ENCODE results near the gene OTULIN.

Gene OTULIN

DNA sequence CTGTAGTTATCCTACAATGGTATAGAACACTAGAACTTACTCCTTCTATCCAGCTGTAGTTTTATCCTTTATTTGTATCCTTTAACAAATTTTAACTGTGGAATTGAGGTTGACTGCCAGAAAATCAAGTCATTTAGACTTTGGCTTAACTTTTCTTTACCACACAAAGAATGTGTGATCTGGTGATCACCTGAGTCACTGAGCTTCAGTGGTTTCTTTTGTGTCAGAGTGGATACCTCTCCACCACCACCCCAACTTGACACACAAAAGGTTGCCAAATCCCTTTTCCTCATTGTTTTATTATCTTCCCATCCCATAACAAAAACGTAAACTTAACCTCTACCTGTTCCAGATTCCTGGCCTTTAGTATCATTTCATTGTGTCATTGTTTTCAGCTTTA lies 5.5 kb downstream of the OTULIN start:
- peaks cover 19% of the 10 kb centered on the region for H3K36me3 ChIP-seq
- TF ChIP-seq, protein P1, sequence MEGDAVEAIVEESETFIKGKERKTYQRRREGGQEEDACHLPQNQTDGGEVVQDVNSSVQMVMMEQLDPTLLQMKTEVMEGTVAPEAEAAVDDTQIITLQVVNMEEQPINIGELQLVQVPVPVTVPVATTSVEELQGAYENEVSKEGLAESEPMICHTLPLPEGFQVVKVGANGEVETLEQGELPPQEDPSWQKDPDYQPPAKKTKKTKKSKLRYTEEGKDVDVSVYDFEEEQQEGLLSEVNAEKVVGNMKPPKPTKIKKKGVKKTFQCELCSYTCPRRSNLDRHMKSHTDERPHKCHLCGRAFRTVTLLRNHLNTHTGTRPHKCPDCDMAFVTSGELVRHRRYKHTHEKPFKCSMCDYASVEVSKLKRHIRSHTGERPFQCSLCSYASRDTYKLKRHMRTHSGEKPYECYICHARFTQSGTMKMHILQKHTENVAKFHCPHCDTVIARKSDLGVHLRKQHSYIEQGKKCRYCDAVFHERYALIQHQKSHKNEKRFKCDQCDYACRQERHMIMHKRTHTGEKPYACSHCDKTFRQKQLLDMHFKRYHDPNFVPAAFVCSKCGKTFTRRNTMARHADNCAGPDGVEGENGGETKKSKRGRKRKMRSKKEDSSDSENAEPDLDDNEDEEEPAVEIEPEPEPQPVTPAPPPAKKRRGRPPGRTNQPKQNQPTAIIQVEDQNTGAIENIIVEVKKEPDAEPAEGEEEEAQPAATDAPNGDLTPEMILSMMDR (IDR thresholded peaks at IDR 0.05; ENCODE audit: low read depth, low read length): no peak

DNA sequence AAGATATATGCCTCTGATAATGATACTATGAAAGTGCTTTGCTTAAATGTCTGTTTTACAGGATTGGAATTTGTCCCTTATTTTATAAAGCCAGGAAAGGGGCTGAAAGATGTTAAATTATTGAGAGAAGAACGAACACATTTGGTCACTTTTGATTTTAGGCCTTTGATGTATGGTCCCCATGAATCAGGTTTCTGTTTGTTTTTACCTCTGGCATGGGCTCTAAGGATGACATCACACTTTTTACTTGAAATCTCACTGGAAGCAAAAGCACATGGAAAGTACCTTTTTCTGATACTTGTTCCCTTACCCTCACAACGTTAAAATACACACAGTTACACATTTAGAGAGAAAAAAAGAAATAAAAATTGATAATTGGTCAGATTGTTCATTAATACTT lies 6.9 kb downstream of the OTULIN start:
- TF ChIP-seq, protein P1 (IDR thresholded peaks at IDR 0.05; ENCODE audit: low read depth, low read length): no peak
- H3K4me3 ChIP-seq (ENCODE audit: low read depth, low read length): no peak overlapping the region
- no peak overlapping the region for H3K27ac ChIP-seq

More for the DNA sequence above, 5.5 kb downstream of the OTULIN start:
- Histone ChIP-seq H3K9me3 (ENCODE audit: severe bottlenecking) (no peaks in the 10 kb centered on the region), H3K27ac (no peak overlapping the region), H3K27me3 (ENCODE audit: insufficient read depth, low read depth, severe bottlenecking) (no peaks in the 10 kb centered on the region), H3K4me3 (ENCODE audit: low read depth, low read length) (no peak overlapping the region)
- DNase-seq: no peak

DNA sequence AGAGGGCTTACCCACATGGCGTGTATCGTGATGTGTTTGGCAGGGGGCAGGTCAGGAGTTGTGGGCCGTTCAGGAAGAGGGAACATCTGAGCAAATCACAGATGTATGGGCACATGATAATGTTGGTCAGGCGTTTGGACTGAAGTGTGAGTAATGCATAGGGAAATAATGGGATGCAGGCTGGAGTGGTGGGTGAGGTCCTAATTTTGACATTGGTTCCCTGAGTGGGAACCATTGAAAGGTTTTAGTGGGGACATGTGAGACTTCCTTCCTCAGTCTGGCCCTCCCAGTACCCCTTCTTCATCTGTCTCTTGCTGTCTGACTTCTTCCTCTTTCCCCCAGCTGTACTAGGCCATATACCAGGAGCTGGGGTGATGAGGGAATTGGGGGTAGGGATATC lies 7.6 kb downstream of the OTULIN start:
- H3K27me3 ChIP-seq (ENCODE audit: insufficient read depth, low read depth, severe bottlenecking): no peaks in the 10 kb centered on the region
- TF ChIP-seq, protein P1 (IDR thresholded peaks at IDR 0.05; ENCODE audit: low read depth, low read length): no peak
- H3K36me3 ChIP-seq: peaks cover 12% of the 10 kb centered on the region
- no peak for DNase-seq
- H3K9me3 ChIP-seq (ENCODE audit: severe bottlenecking): no peaks in the 10 kb centered on the region
- no peak overlapping the region for H3K4me3 ChIP-seq (ENCODE audit: low read depth, low read length)
- no peak overlapping the region for H3K27ac ChIP-seq

More for the DNA sequence above, 6.9 kb downstream of the OTULIN start:
- Histone ChIP-seq H3K36me3 (peaks cover 18% of the 10 kb centered on the region), H3K9me3 (ENCODE audit: severe bottlenecking) (no peaks in the 10 kb centered on the region), H3K27me3 (ENCODE audit: insufficient read depth, low read depth, severe bottlenecking) (no peaks in the 10 kb centered on the region)
- no peak for DNase-seq

DNA sequence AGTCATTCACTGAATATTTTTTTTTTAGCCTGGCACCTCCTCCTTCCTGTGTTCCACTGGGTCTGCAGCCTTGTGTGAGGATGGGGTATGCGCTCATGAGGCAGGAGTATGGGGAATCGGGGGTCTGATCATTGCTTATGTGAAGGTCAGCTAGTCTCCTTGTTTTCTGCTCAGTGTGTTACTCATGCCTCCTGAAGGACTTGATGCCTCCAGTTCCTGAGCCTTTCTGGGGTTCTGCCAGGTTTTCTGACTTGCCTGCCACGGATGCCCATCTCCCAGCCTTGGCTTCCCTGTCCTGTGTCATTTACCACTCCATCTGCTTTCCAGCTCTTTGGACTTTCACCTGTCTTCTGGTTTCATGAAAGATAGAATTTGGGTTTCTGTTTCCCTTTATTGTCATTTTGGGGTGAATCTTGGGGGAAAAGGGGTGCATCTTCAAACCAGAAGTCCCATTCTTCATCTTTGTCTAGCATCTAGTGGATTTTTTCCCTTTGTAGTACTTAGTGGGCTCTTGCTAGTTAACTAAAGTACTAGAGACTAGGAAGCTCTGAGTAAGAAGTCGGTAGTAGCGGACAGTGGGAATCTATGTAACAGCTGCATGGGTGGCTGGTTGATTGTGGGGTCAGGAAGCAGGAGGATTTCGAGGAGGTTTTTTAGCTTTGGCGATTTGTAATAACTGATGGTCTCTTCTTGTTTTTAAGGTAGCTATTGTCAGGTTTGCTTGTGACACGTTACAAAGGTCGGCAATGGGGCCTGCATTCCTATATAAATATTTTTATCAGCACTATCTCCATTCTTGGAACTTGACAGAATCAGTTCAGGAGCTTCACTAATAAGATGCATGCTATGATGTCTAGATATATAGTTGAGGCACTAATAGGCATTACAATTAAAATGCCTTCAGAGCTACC lies 8.2 kb downstream of the OTULIN start:
- DNase-seq: no peak
- Histone ChIP-seq H3K27me3 (ENCODE audit: insufficient read depth, low read depth, severe bottlenecking) (no peaks in the 10 kb centered on the region), H3K36me3 (peaks cover 10% of the 10 kb centered on the region), H3K9me3 (ENCODE audit: severe bottlenecking) (no peaks in the 10 kb centered on the region), H3K27ac (no peak overlapping the region), H3K4me3 (ENCODE audit: low read depth, low read length) (no peak overlapping the region)
- TF ChIP-seq, protein P1 (IDR thresholded peaks at IDR 0.05; ENCODE audit: low read depth, low read length): no peak

DNA sequence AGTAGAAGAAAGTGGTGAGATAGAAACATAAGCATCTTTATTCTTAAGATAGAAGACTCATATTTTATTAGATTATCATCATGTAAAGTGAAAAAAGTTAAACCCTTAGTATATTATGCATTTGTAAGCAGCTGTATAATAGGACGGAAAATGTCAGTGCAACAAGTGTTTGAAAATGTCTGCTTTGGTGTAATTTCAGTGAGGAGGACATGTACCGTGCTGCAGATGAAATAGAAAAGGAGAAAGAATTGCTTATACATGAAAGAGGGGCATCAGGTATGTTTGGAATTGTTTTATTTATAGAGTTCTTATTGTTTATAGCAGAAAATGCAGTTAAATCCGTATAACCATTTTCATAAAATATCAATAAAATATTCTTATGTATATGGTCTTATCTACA lies 8.9 kb downstream of the OTULIN start:
- TF ChIP-seq, protein P1 (IDR thresholded peaks at IDR 0.05; ENCODE audit: low read depth, low read length): no peak
- Histone ChIP-seq H3K27me3 (ENCODE audit: insufficient read depth, low read depth, severe bottlenecking) (no peaks in the 10 kb centered on the region), H3K36me3 (peaks cover 12% of the 10 kb centered on the region), H3K9me3 (ENCODE audit: severe bottlenecking) (no peaks in the 10 kb centered on the region), H3K27ac (no peak overlapping the region), H3K4me3 (ENCODE audit: low read depth, low read length) (no peak overlapping the region)
- DNase-seq: no peak

Data from WERI-Rb-1 (cell line).